K562 (cell line): Measurements from ENCODE around the gene TBC1D16. TPM values are rescaled to one million over a fixed set of nuclear protein-coding genes. Genes with fewer than 3 reads are reported as not detected.
A peak's percentile ranks its signal among the peaks of the same experiment; 100 is the strongest.

Source experiments
- ATAC-seq: fragments of 200-7000 bp; cut with Tn5 transposase; 3 replicates; pipeline ENCODE4 v1.9.1; 2020; ENCODE audit warnings: moderate library complexity
- BruUV-seq: library from RNA; stranded (reverse); fragments of 400-500 nt; replicated peaks from 2 replicates; lab custom pipeline; 2021; lab: Mats Ljungman, UMichigan
- CTCF ChIA-PET: fragments of 300-600 bp; formaldehyde crosslinking; extraction: SDS; loops from one replicate; lab custom pipeline; 2021; ENCODE audit warnings: low intra/inter-chr PET ratio; lab: Yijun Ruan, JAX
- POLR2A ChIA-PET: fragments of 300-600, 350-650 bp; sonication (Branson Sonifier 250); formaldehyde crosslinking; extraction: SDS; loops from one replicate; lab custom pipeline; 2021; ENCODE audit warnings: antibody characterized with exemption, inconsistent platforms; lab: Yijun Ruan, JAX
- DNase-seq, 4 experiments: peaks; one replicate each; pipeline versions ENCODE4 v3.0.0 to v3.0.0-alpha.2; 2011 to 2018; ENCODE audit warnings: low spot score in 3 of 4, mixed read lengths in 3 of 4; ENCODE audit errors: extremely low read depth in 1 of 4
- FAIRE-seq: peaks from 2 replicates; lab custom pipeline; 2011; peaks lifted over from hg19 to GRCh38; lab: Jason Lieb, UNC
- H2AFZ ChIP-seq: 2 replicates; pipeline ENCODE4 v1.6.0; 2011; ENCODE audit warnings: low read depth, low read length, control low read depth, inconsistent platforms
- H3K27ac ChIP-seq: fragments of 200-600 bp; 3 replicates; pipeline ENCODE4 v1.8.0; 2011; ENCODE audit warnings: low read depth, mild to moderate bottlenecking, control low read depth, inconsistent platforms, low read length, moderate library complexity, mixed read lengths; ENCODE audit errors: extremely low read depth
- H3K27me3 ChIP-seq, 2 experiments: fragments of 300-600 bp in 1 of 2; 2 replicates in 1 of 2; 3 replicates in 1 of 2; pipeline versions ENCODE4 v1.6.0 to v1.8.0; 2011; ENCODE audit warnings: inconsistent platforms in 2 of 2, low read length in 2 of 2, mild to moderate bottlenecking in 1 of 2, mixed read lengths in 1 of 2, moderate library complexity in 1 of 2; ENCODE audit not compliant: control insufficient read depth in 2 of 2, insufficient read depth in 2 of 2
- H3K36me3 ChIP-seq: fragments of 300-600 bp; 3 replicates; pipeline ENCODE4 v1.8.0; 2011; ENCODE audit warnings: mild to moderate bottlenecking, low read length, inconsistent platforms; ENCODE audit not compliant: control insufficient read depth, insufficient read depth
- H3K4me1 ChIP-seq, 2 experiments: fragments of 200-600 bp in 1 of 2; replicated peaks in 1 of 2; 2 replicates in 1 of 2; 3 replicates in 1 of 2; pipeline versions ENCODE4 v1.5.1 to v1.8.0; 2011; ENCODE audit warnings: inconsistent platforms in 2 of 2, low read length in 2 of 2, mild to moderate bottlenecking in 1 of 2, mixed read lengths in 1 of 2, moderate library complexity in 1 of 2; ENCODE audit not compliant: control insufficient read depth in 2 of 2, insufficient read depth in 2 of 2
- H3K4me2 ChIP-seq: 2 replicates; pipeline ENCODE4 v1.6.1; 2011; ENCODE audit warnings: low read length, control low read depth, inconsistent platforms, mixed read lengths; ENCODE audit not compliant: insufficient read depth
- H3K4me3 ChIP-seq: fragments of 200-600 bp; sonication (generic), shearing (Covaris generic); 2 replicates; pipeline ENCODE4 v1.5.1; 2016; ENCODE audit warnings: control low read depth, inconsistent platforms
- H3K79me2 ChIP-seq: fragments of 200-600 bp; 3 replicates; pipeline ENCODE4 v1.8.0; 2011; ENCODE audit warnings: low read length, inconsistent platforms; ENCODE audit not compliant: control insufficient read depth, insufficient read depth
- H3K9ac ChIP-seq, 2 experiments: 2 replicates each; pipeline versions ENCODE4 v1.6.0 to v1.6.1; 2011; ENCODE audit warnings: low read depth in 2 of 2, low read length in 2 of 2, control low read depth in 1 of 2, inconsistent platforms in 1 of 2, mild to moderate bottlenecking in 1 of 2, mixed read lengths in 1 of 2; ENCODE audit not compliant: insufficient read depth in 1 of 2
- H3K9me1 ChIP-seq: one replicate; pipeline ENCODE4 v1.6.0; 2011; ENCODE audit warnings: inconsistent platforms, mild to moderate bottlenecking, low read length, moderate library complexity; ENCODE audit not compliant: control insufficient read depth, insufficient read depth
- H3K9me3 ChIP-seq: replicated peaks from 2 replicates; pipeline ENCODE4 v1.5.1; 2011; ENCODE audit warnings: low read depth, low read length, inconsistent platforms; ENCODE audit not compliant: control insufficient read depth, insufficient read depth
- H4K20me1 ChIP-seq: replicated peaks from 2 replicates; pipeline ENCODE4 v1.6.1; 2011; ENCODE audit warnings: low read length, inconsistent platforms, mixed read lengths; ENCODE audit not compliant: control insufficient read depth, insufficient read depth
- ATF2 ChIP-seq: sonication (generic); formaldehyde crosslinking; IDR thresholded peaks from 2 replicates; pipeline ENCODE4 v1.8.1; 2022; ENCODE audit warnings: missing genetic modification reagents
- ATF3 ChIP-seq, 2 experiments: fragments of 450-650 bp in 1 of 2; sonication (generic) in 1 of 2; formaldehyde crosslinking in 1 of 2; IDR thresholded peaks in 1 of 2; conservative IDR thresholded peaks in 1 of 2; 2 replicates each; pipeline versions ENCODE4 v1.6.1 to v1.8.1; 2016 to 2023; ENCODE audit warnings: mild to moderate bottlenecking in 2 of 2, moderate library complexity in 2 of 2, inconsistent platforms in 1 of 2, missing genetic modification reagents in 1 of 2
- BRD9 ChIP-seq: fragments of 450-650 bp; IDR thresholded peaks from 2 replicates; pipeline ENCODE4 v1.6.1; 2018; ENCODE audit warnings: low read depth; ENCODE audit not compliant: partially characterized antibody
- CREM ChIP-seq: IDR thresholded peaks from 2 replicates; pipeline ENCODE4 v1.6.1; 2014; ENCODE audit warnings: antibody characterized with exemption, low read depth
- DEAF1 ChIP-seq: fragments of 450-650 bp; formaldehyde crosslinking; IDR thresholded peaks from 2 replicates; pipeline ENCODE4 v1.4.0; 2020; ENCODE audit warnings: mild to moderate bottlenecking, moderate library complexity
- FOXJ3 ChIP-seq: sonication (generic); formaldehyde crosslinking; IDR thresholded peaks from 2 replicates; pipeline ENCODE4 v1.4.0; 2020; ENCODE audit warnings: mild to moderate bottlenecking, missing genetic modification reagents
- JUN ChIP-seq, 2 experiments: sonication (generic) in 1 of 2; formaldehyde crosslinking in 1 of 2; IDR thresholded peaks; 2 replicates each; pipeline versions ENCODE4 v1.6.1 to v1.8.0; 2012 to 2022; ENCODE audit warnings: borderline replicate concordance in 2 of 2, mild to moderate bottlenecking in 2 of 2, improper control_type of control experiment in 1 of 2, low read depth in 1 of 2, low read length in 1 of 2, missing genetic modification reagents in 1 of 2
- MCM7 ChIP-seq, 2 experiments: fragments of 450-650 bp; IDR thresholded peaks; 2 replicates each; pipeline ENCODE4 v1.6.1; 2016 to 2018
- NEUROD1 ChIP-seq: fragments of 150-350 bp; IDR thresholded peaks from 2 replicates; pipeline ENCODE4 v1.6.1; 2014; ENCODE audit warnings: borderline replicate concordance, low read length, low read depth; ENCODE audit not compliant: partially characterized antibody
- PHF20 ChIP-seq: fragments of 450-650 bp; IDR thresholded peaks from 2 replicates; pipeline ENCODE4 v1.6.1; 2018; ENCODE audit not compliant: partially characterized antibody
- RFX5 ChIP-seq: IDR thresholded peaks from 2 replicates; pipeline ENCODE4 v1.6.1; 2011; ENCODE audit warnings: low read depth, mild to moderate bottlenecking, improper control_type of control experiment, low read length
- SRSF1 ChIP-seq: fragments of 200-400 bp; formaldehyde crosslinking; IDR thresholded peaks from 2 replicates; pipeline ENCODE4 v1.6.1; 2017; ENCODE audit warnings: mild to moderate bottlenecking, low read depth, low read length, moderate library complexity
- ZEB2 ChIP-seq: fragments of 450-650 bp; IDR thresholded peaks from 2 replicates; pipeline ENCODE4 v1.6.1; 2016
- ZNF280B ChIP-seq: fragments of 250-450 bp; sonication (Bioruptor Pico); IDR thresholded peaks from 2 replicates; pipeline ENCODE4 v1.5.1; 2021; ENCODE audit warnings: mild to moderate bottlenecking
- ZNF384 ChIP-seq: IDR thresholded peaks from 2 replicates; pipeline ENCODE4 v1.6.1; 2012; ENCODE audit warnings: low read depth, low read length, improper control_type of control experiment
- ZNF444 ChIP-seq: fragments of 250-450 bp; sonication (Bioruptor Pico); IDR thresholded peaks from 2 replicates; pipeline ENCODE4 v1.4.0; 2020; ENCODE audit warnings: mild to moderate bottlenecking, moderate library complexity
- ZNF699 ChIP-seq: fragments of 250-450 bp; sonication (Bioruptor Pico); IDR thresholded peaks from 2 replicates; pipeline ENCODE4 v1.8.0; 2021; ENCODE audit warnings: mild to moderate bottlenecking, moderate library complexity; ENCODE audit not compliant: insufficient replicate concordance
- ZNF707 ChIP-seq: fragments of 250-450 bp; sonication (Bioruptor Pico); conservative IDR thresholded peaks from 2 replicates; pipeline ENCODE4 v1.8.0; 2022; ENCODE audit warnings: inconsistent platforms, mild to moderate bottlenecking, moderate library complexity
- WGBS: fragments of 100-300 bp; shearing (Covaris generic); methylation state at CpG from one replicate; pipeline ENCODE4 v1.1.6; 2016; ENCODE audit warnings: low coverage, mixed read lengths; ENCODE audit not compliant: insufficient coverage; ENCODE audit errors: missing lambda C conversion rate; 5-methylcytosine and 5-hydroxymethylcytosine counted together
- in situ Hi-C: fragments of 300-500 bp; cut with MboI; formaldehyde crosslinking; loops from 4 replicates; pipeline ENCODE4 v1.15.0; 2018; ENCODE audit warnings: inconsistent platforms, mixed read lengths
- intact Hi-C: fragments of 100-400 bp; cut with micrococcal nuclease; formaldehyde crosslinking; loops from 2 replicates; pipeline ENCODE4 v1.14.2; 2022
- polyA plus RNA-seq, 8 experiments: library from polyadenylated mRNA; depleted of rRNA in 4 of 8; stranded (reverse) in 5 of 8; unstranded in 3 of 8; fragments of >200 nt; fragmentation: Nextera tagmentation in 2 of 8; fragmentation: Illumina TruSeq in 1 of 8; extraction: Ambion mirVana in 2 of 8; extraction: Trizol in 1 of 8; gene quantifications; 2 replicates each; pipeline versions ENCODE4 v1.2.1 to v1.2.3, GENCODE V29; 2011 to 2014; ENCODE audit warnings: inconsistent platforms in 1 of 8, missing spikeins in 1 of 8
- total RNA-seq, 7 experiments: library from RNA; depleted of rRNA in 6 of 7; stranded (reverse); fragments of >200 nt in 6 of 7; fragmentation: Illumina TruSeq in 2 of 7; extraction: Trizol in 2 of 7; gene quantifications; 2 replicates each; pipeline versions ENCODE4 v1.2.1 to v1.2.3, GENCODE V29; 2011 to 2021; ENCODE audit warnings: low replicate concordance in 1 of 7

TBC1D16 gene
- total and polyA plus RNA-seq, 9 of the 15 experiments (the other 6 are each of a cell fraction or from before 2014, with no cell fraction given) = 0.01 to 0.20 (median 0.03) TPM; not detected in 1

- H3K9ac ChIP-seq = no peak overlapping the region
- in situ Hi-C loops (no loop called here), intact Hi-C loops (no loop called here)
- ChIA-PET CTCF (no interaction called here), POLR2A (no interaction called here)
- FAIRE-seq = no peak
- H3K9me1 ChIP-seq = peaks cover 2% of the 10 kb centered on the region
- H3K27ac ChIP-seq = no peak overlapping the region
- peaks cover 54% of the 10 kb centered on the region for H4K20me1 ChIP-seq
- peaks cover 0 to 49% of the 10 kb centered on the region in 2 experiments; a peak in 2 of 5 replicates for H3K4me1 ChIP-seq
- no TSS peak for BruUV-seq
- no peaks in the 10 kb centered on the region for H3K9me3 ChIP-seq
- H3K27me3 ChIP-seq = peaks cover 86 to 98% of the 10 kb centered on the region in 2 experiments
- H3K4me3 ChIP-seq = no peak overlapping the region
- no peaks in the 10 kb centered on the region for H3K36me3 ChIP-seq
- WGBS = 1% methylated on average over 16 of the region's 22 CpGs
- DNase-seq = peak in 2 of 4 experiments; percentile 32 to 39
- no peak for ATAC-seq
- H3K79me2 ChIP-seq = no peaks in the 10 kb centered on the region
- no peak overlapping the region for H2AFZ ChIP-seq
- no peak overlapping the region for H3K4me2 ChIP-seq
- TF ChIP-seq ZNF699 (CRISPR knock-in tag) (no peak), ZNF707 (CRISPR knock-in tag) (no peak), ZNF384 (no peak), ATF2 (CRISPR knock-in tag) (peak; percentile 83; the same call in 1 of the 2 replicates), CREM (peak; percentile 55), SRSF1 (no peak), ATF3 (IDR thresholded peaks at IDR 0.05) (peak; percentile 96), ATF3 (CRISPR knock-in tag; conservative IDR thresholded peaks at IDR 0.05) (no peak), RFX5 (no peak), PHF20 (no peak), JUN (IDR thresholded peaks at IDR 0.05; ENCODE audit: borderline replicate concordance, low read depth, low read length) (peak; percentile 70; the same call in 1 of the 2 replicates), JUN (CRISPR knock-in tag; IDR thresholded peaks at IDR 0.05; ENCODE audit: borderline replicate concordance) (no peak), NEUROD1 (no peak), MCM7 (IDR thresholded peaks at IDR 0.05) (no peak), ZNF280B (CRISPR knock-in tag) (no peak), BRD9 (no peak), ZNF444 (CRISPR knock-in tag) (no peak), ZEB2 (no peak), DEAF1 (CRISPR knock-in tag) (no peak), FOXJ3 (no peak)
These were observed 93.7 kb downstream of the TBC1D16 start for GRCh38 chr17:79942011-79942405.
